GM21423 (cell line): ENCODE results near the gene PLCH1.
"Not testable (repeated sequence)": the region's sequence is repeated elsewhere in the genome, so short reads cannot be mapped to it uniquely, and the experiment has no call there.

ENCODE experiments used
- ATAC-seq: cut with Tn5 transposase; IDR thresholded peaks from one replicate; pipeline ENCODE4 v1.9.1; 2021; ENCODE audit warnings: mild to moderate bottlenecking, moderate library complexity; ENCODE audit not compliant: unreplicated experiment

The PLCH1 gene

GRCh38 chr3:155431856-155432570, 312.9 kb downstream of the PLCH1 start:
- ATAC-seq, result no peak

GRCh38 chr3:155428563-155428962, 316.3 kb downstream of the PLCH1 start:
- ATAC-seq, result no peak

GRCh38 chr3:155426524-155427230, 318.2 kb downstream of the PLCH1 start:
- ATAC-seq, result no peak

GRCh38 chr3:155425396-155425795, 319.5 kb downstream of the PLCH1 start:
- ATAC-seq, result no peak

- ATAC-seq, result no peak
Measured at GRCh38 chr3:155424323-155424710, 320.6 kb downstream of the PLCH1 start.

GRCh38 chr3:155423526-155424322, 321.1 kb downstream of the PLCH1 start:
- no peak for ATAC-seq

- ATAC-seq, result no peak
Measured at GRCh38 chr3:155420881-155421486, 323.9 kb downstream of the PLCH1 start.

GRCh38 chr3:155420406-155420805, 324.5 kb downstream of the PLCH1 start:
- ATAC-seq, result no peak

- ATAC-seq, result no peak
Measured at GRCh38 chr3:155418407-155418806, 326.5 kb downstream of the PLCH1 start.

GRCh38 chr3:155417119-155417517, 327.8 kb downstream of the PLCH1 start:
- no peak for ATAC-seq

GRCh38 chr3:155416500-155417118, 328.3 kb downstream of the PLCH1 start:
- ATAC-seq, result no peak

- no peak for ATAC-seq
Measured at GRCh38 chr3:155412904-155413303, 332.0 kb downstream of the PLCH1 start.

GRCh38 chr3:155411500-155412223, 333.2 kb downstream of the PLCH1 start:
- no peak for ATAC-seq

- no peak for ATAC-seq
Measured at GRCh38 chr3:155409336-155409735, 335.5 kb downstream of the PLCH1 start.

GRCh38 chr3:155407971-155408370, 336.9 kb downstream of the PLCH1 start:
- ATAC-seq, result no peak

GRCh38 chr3:155407331-155407730, 337.5 kb downstream of the PLCH1 start:
- ATAC-seq, result no peak

- ATAC-seq, result no peak
Measured at GRCh38 chr3:155404486-155404885, 340.4 kb downstream of the PLCH1 start.

GRCh38 chr3:155402656-155403055, 342.2 kb downstream of the PLCH1 start:
- no peak for ATAC-seq

GRCh38 chr3:155398046-155398445, 346.8 kb downstream of the PLCH1 start:
- no peak for ATAC-seq

- ATAC-seq, result not testable (repeated sequence)
Measured at GRCh38 chr3:155394896-155395295, 350.0 kb downstream of the PLCH1 start.
